Gastrocnemius medialis (tissue), 4 donors: ENCODE data around the gene DIP2B.

Experiments used
- POLR2A ChIP-seq, 2 donors: fragments of 450-650 bp; IDR thresholded peaks; one replicate each; pipeline ENCODE4 v1.6.1; 2017; ENCODE audit warnings: antibody characterized with exemption in 2 of 2, mild to moderate bottlenecking in 2 of 2, moderate library complexity in 2 of 2
- TF ChIP-seq, protein P1 (sequence below), 5 experiments: fragments of 450-650 bp in 3 of 5; fragments of 200-600 bp in 2 of 5; sonication (generic) in 2 of 5; IDR thresholded peaks in 4 of 5; conservative IDR thresholded peaks in 1 of 5; 1 replicate in 4 of 5; 2 replicates in 1 of 5; pipeline ENCODE4 v1.5.1; 2016 to 2019; ENCODE audit warnings: antibody characterized with exemption in 5 of 5, mild to moderate bottlenecking in 3 of 5, moderate library complexity in 3 of 5

GRCh38 chr12:50614167-50614759, 109.5 kb downstream of the DIP2B start:
- TF ChIP-seq, protein P1, sequence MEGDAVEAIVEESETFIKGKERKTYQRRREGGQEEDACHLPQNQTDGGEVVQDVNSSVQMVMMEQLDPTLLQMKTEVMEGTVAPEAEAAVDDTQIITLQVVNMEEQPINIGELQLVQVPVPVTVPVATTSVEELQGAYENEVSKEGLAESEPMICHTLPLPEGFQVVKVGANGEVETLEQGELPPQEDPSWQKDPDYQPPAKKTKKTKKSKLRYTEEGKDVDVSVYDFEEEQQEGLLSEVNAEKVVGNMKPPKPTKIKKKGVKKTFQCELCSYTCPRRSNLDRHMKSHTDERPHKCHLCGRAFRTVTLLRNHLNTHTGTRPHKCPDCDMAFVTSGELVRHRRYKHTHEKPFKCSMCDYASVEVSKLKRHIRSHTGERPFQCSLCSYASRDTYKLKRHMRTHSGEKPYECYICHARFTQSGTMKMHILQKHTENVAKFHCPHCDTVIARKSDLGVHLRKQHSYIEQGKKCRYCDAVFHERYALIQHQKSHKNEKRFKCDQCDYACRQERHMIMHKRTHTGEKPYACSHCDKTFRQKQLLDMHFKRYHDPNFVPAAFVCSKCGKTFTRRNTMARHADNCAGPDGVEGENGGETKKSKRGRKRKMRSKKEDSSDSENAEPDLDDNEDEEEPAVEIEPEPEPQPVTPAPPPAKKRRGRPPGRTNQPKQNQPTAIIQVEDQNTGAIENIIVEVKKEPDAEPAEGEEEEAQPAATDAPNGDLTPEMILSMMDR (IDR thresholded peaks at IDR 0.05 in 4 of 5, conservative IDR thresholded peaks at IDR 0.05 in 1 of 5) = no peak
- no peak for TF ChIP-seq POLR2A (IDR thresholded peaks at IDR 0.05)
